GM18498 (cell line): Measurements from ENCODE around the gene SLC39A3.
A peak's percentile ranks its signal among the peaks of the same experiment; 100 is the strongest.

Experiments used
- ATAC-seq: cut with Tn5 transposase; IDR thresholded peaks from one replicate; pipeline ENCODE4 v1.9.1; 2021; ENCODE audit warnings: mild to moderate bottlenecking, moderate library complexity; ENCODE audit not compliant: unreplicated experiment

Gene SLC39A3

GRCh38 chr19:2739602-2740313 is at the start of gene SLC39A3:
SLC39A3 (minus strand) TSS chr19:2740017; CDS start chr19:2737257, 2,760 bp downstream.
- ATAC-seq: peak; percentile 95

- ATAC-seq: no peak
These were observed 48.4 kb upstream of the SLC39A3 start for GRCh38 chr19:2788237-2788636.

GRCh38 chr19:2787115-2787514 is 47.3 kb upstream of the SLC39A3 start:
- ATAC-seq: no peak

- peak; percentile 73 for ATAC-seq
These were observed 45.6 kb upstream of the SLC39A3 start, which contains the start of gene THOP1 for GRCh38 chr19:2785244-2785997. THOP1 (plus strand) TSS chr19:2785503; CDS start chr19:2785663, 160 bp downstream.

GRCh38 chr19:2783781-2784145 is 43.9 kb upstream of the SLC39A3 start:
- no peak for ATAC-seq

GRCh38 chr19:2782936-2783780 is 43.3 kb upstream of the SLC39A3 start, which contains the start of gene SGTA:
SGTA (minus strand) TSS chr19:2783273; CDS start chr19:2769068, 14,205 bp downstream.
- peak; percentile 78 for ATAC-seq

- ATAC-seq: no peak
These were observed 42.6 kb upstream of the SLC39A3 start for GRCh38 chr19:2782329-2782935.

- no peak for ATAC-seq
These were observed 40.5 kb upstream of the SLC39A3 start for GRCh38 chr19:2780284-2780683.

- no peak for ATAC-seq
These were observed 39.4 kb upstream of the SLC39A3 start for GRCh38 chr19:2779121-2779740.

GRCh38 chr19:2777952-2778683 is 38.3 kb upstream of the SLC39A3 start:
- ATAC-seq: no peak

- no peak for ATAC-seq
These were observed 36.0 kb upstream of the SLC39A3 start for GRCh38 chr19:2775556-2776430.

GRCh38 chr19:2774953-2775555 is 35.2 kb upstream of the SLC39A3 start:
- no peak for ATAC-seq

GRCh38 chr19:2774083-2774679 is 34.4 kb upstream of the SLC39A3 start:
- no peak for ATAC-seq

- no peak for ATAC-seq
These were observed 32.2 kb upstream of the SLC39A3 start for GRCh38 chr19:2771786-2772674.

GRCh38 chr19:2770055-2771013 is 30.5 kb upstream of the SLC39A3 start:
- no peak for ATAC-seq

GRCh38 chr19:2769218-2769617 is 29.4 kb upstream of the SLC39A3 start:
- no peak for ATAC-seq
